Activated CD4-positive, alpha-beta T cell treated with anti-CD3 and anti-CD28 coated beads, Interleukin-2, Interleukin-6, amounts not matched to agents 100 ng/mL and 50 ng/mL, durations not matched to agents 16 hours and 8 hours (primary cell): ENCODE data around the gene FH.

Experiments used
- DNase-seq: peaks from one replicate; pipeline ENCODE4 v3.0.0-alpha.2; 2020

Gene FH

GRCh38 chr1:241453732-241454131, 65.8 kb downstream of the FH start:
- no peak for DNase-seq

DNA sequence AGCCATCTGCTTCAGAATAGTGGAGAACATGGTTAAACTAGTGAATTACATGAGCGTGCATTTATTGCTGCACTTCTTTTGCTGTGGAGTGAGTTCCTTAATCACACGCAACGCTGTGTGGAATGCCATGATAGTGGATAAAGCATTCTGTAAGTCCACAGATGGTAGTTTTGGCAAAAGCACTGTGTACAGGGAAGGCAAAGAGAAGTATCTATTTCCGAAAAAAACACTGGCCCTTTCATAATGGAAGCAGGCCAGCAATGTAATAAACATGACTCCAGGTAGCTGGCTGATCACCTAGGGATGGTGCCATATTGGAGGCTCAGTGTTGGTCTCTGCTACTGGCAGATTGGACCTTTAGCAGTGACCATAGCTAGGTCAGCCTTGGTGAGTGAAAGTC, 67.6 kb downstream of the FH start:
- DNase-seq: no peak
